Spleen (tissue), 11 donors: ENCODE measurements around the gene HAX1. TPM values are rescaled to one million over a fixed set of nuclear protein-coding genes. Genes with fewer than 3 reads are reported as not detected.
"Not testable (repeated sequence)": the region's sequence is repeated elsewhere in the genome, so short reads cannot be mapped to it uniquely, and the experiment has no call there.

ENCODE experiments used
- DNase-seq: peaks from one replicate; pipeline ENCODE4 v3.0.0-alpha.2; 2020
- H3K27ac ChIP-seq, 8 donors: fragments of 200-600 bp; sonication (generic) in 7 of 8; 1 replicate in 4 of 8; 2 replicates in 4 of 8; pipeline versions ENCODE4 v1.5.0 to v1.8.0; 2016 to 2021; ENCODE audit warnings: inconsistent platforms in 4 of 8, mild to moderate bottlenecking in 4 of 8, moderate library complexity in 1 of 8
- H3K27me3 ChIP-seq, 7 donors: fragments of 200-600 bp; sonication (generic) in 6 of 7; replicated peaks in 1 of 7; 1 replicate in 4 of 7; 2 replicates in 3 of 7; pipeline versions ENCODE4 v1.5.0 to v1.8.0; 2016 to 2021; ENCODE audit warnings: inconsistent platforms in 3 of 7, mild to moderate bottlenecking in 1 of 7
- H3K36me3 ChIP-seq, 6 donors: fragments of 200-600 bp; sonication (generic) in 5 of 6; 1 replicate in 4 of 6; 2 replicates in 2 of 6; pipeline versions ENCODE4 v1.5.0 to v1.8.0; 2016 to 2021; ENCODE audit warnings: inconsistent platforms in 2 of 6
- H3K4me1 ChIP-seq, 6 donors: fragments of 200-600 bp; sonication (generic) in 5 of 6; 1 replicate in 3 of 6; 2 replicates in 3 of 6; pipeline versions ENCODE4 v1.5.0 to v1.8.0; 2016 to 2021; ENCODE audit warnings: inconsistent platforms in 3 of 6
- H3K4me3 ChIP-seq, 8 donors: fragments of 200-600 bp; sonication (generic) in 7 of 8; 1 replicate in 4 of 8; 2 replicates in 4 of 8; pipeline versions ENCODE4 v1.5.0 to v1.8.0; 2016 to 2021; ENCODE audit warnings: inconsistent platforms in 4 of 8, mild to moderate bottlenecking in 4 of 8, moderate library complexity in 2 of 8
- H3K9me3 ChIP-seq, 8 donors: fragments of 200-600 bp; sonication (generic) in 7 of 8; 1 replicate in 4 of 8; 2 replicates in 4 of 8; pipeline versions ENCODE4 v1.5.0 to v1.8.0; 2016 to 2021; ENCODE audit warnings: inconsistent platforms in 4 of 8
- CTCF ChIP-seq, 11 experiments: fragments of 200-600 bp in 7 of 11; fragments of 450-650 bp in 4 of 11; sonication (generic) in 4 of 11; IDR thresholded peaks in 8 of 11; conservative IDR thresholded peaks in 3 of 11; 1 replicate in 7 of 11; 2 replicates in 4 of 11; pipeline versions ENCODE4 v1.4.0 to v1.8.0; 2016 to 2021; ENCODE audit warnings: antibody characterized with exemption in 11 of 11, inconsistent platforms in 4 of 11, mild to moderate bottlenecking in 1 of 11
- POLR2A ChIP-seq, 3 donors: fragments of 450-650 bp; IDR thresholded peaks; one replicate each; pipeline ENCODE4 v1.5.1; 2017; ENCODE audit warnings: antibody characterized with exemption in 3 of 3, mild to moderate bottlenecking in 1 of 3
- POLR2AphosphoS5 ChIP-seq, 3 donors: sonication (generic); formaldehyde crosslinking; IDR thresholded peaks; one replicate each; pipeline ENCODE4 v1.5.1; 2017; ENCODE audit warnings: antibody characterized with exemption in 3 of 3
- WGBS, 5 donors: extraction: QIAGEN DNeasy Blood & Tissue Kit in 3 of 5; methylation state at CpG; one replicate each; pipeline versions ENCODE4 v1.1.5 to v1.1.7; 2013 to 2018; 5-methylcytosine and 5-hydroxymethylcytosine counted together
- intact Hi-C: fragments of 100-400 bp; cut with DNase I; formaldehyde crosslinking; loops from one replicate; pipeline ENCODE4 v1.15.0; 2023; ENCODE audit warnings: low total_unique reads
- polyA plus RNA-seq, 3 donors: library from polyadenylated mRNA; stranded (reverse); fragments of 200-250 nt; gene quantifications; one replicate each; pipeline ENCODE4 v1.2.1, GENCODE V29; 2013
- total RNA-seq, 7 donors: library from RNA; depleted of rRNA in 3 of 7; stranded (reverse); fragments of >200 nt in 3 of 7; fragmentation: NEBNext Ultra II Directional in 4 of 7; extraction: Animal tissue kit (Norgen Biotek cat#: 25700) in 4 of 7; gene quantifications; one replicate each; pipeline versions ENCODE4 v1.1.0 to v1.2.1, GENCODE V29; 2016 to 2021
- donor health status: healthy with polysubstance abuse.
- donor health status: DM: no; HTN: no; CAD: no; lungs with moderate emphysema.
- donor health status: DM: no; HTN: no; CAD: no.
- donor health status: Bipolar disorder and iron deficiency.
- donor health status: healthy.
- donor health status: DM: no; HTN: no; CAD: no.
- donor health status: DM: yes; HTN: yes; CAD: no.

The HAX1 gene
- total and polyA plus RNA-seq, 10 donors, result 59.5 to 109 (median 69.6) TPM

GRCh38 chr1:154304664-154305337 lies 32.4 kb downstream of the HAX1 start:
- TF ChIP-seq POLR2AphosphoS5 (IDR thresholded peaks at IDR 0.05), result no peak
- TF ChIP-seq POLR2A (IDR thresholded peaks at IDR 0.05), result no peak
- TF ChIP-seq CTCF (IDR thresholded peaks at IDR 0.05 in 8 of 11, conservative IDR thresholded peaks at IDR 0.05 in 3 of 11), result no peak
- no peaks in the 10 kb centered on the region for H3K27me3 ChIP-seq
- no peak overlapping the region for H3K4me3 ChIP-seq
- no peaks in the 10 kb centered on the region for H3K4me1 ChIP-seq
- intact Hi-C loops, result no loop called here
- DNase-seq, result no peak
- no peak overlapping the region for H3K27ac ChIP-seq
- H3K36me3 ChIP-seq, result no peaks in the 10 kb centered on the region
- H3K9me3 ChIP-seq, result peaks cover 0 to 7% (median 0%) of the 10 kb centered on the region in 8 donors
- WGBS, 5 donors, result 66 to 84% (median 81%) methylated on average over 7 to 9 of the region's 9 CpGs

- Histone ChIP-seq H3K27ac (no peak overlapping the region), H3K27me3 (no peaks in the 10 kb centered on the region), H3K4me1 (no peaks in the 10 kb centered on the region), H3K36me3 (no peaks in the 10 kb centered on the region), H3K9me3 (peaks cover 0 to 7% (median 0%) of the 10 kb centered on the region in 8 donors), H3K4me3 (no peak overlapping the region)
- TF ChIP-seq CTCF (IDR thresholded peaks at IDR 0.05 in 8 of 11, conservative IDR thresholded peaks at IDR 0.05 in 3 of 11) (no peak), POLR2A (IDR thresholded peaks at IDR 0.05) (no peak), POLR2AphosphoS5 (IDR thresholded peaks at IDR 0.05) (no peak)
- DNase-seq, result no peak
- intact Hi-C loops, result no loop called here
- WGBS, 5 donors, result 79 to 93% (median 88%) methylated on average over 3 of the region's 3 CpGs
Measured at GRCh38 chr1:154306151-154306550, 33.7 kb downstream of the HAX1 start.

- H3K27me3 ChIP-seq, H3K4me3 ChIP-seq, H3K4me1 ChIP-seq, H3K36me3 ChIP-seq, intact Hi-C loops, H3K27ac ChIP-seq, H3K9me3 ChIP-seq, DNase-seq: not testable (repeated sequence)
- 53 to 65% (median 56%) methylated on average over 4 of the region's 4 CpGs for WGBS, 5 donors
Measured at GRCh38 chr1:154307670-154308270, 35.3 kb downstream of the HAX1 start.

GRCh38 chr1:154309136-154309535 lies 36.7 kb downstream of the HAX1 start:
- H3K4me1 ChIP-seq, H3K27me3 ChIP-seq, H3K36me3 ChIP-seq, H3K4me3 ChIP-seq, H3K27ac ChIP-seq, intact Hi-C loops, H3K9me3 ChIP-seq, DNase-seq: not testable (repeated sequence)
- WGBS, 5 donors, result 84 to 90% (median 87%) methylated on average over 7 of the region's 7 CpGs

- 76 to 86% (median 82%) methylated on average over 12 to 13 of the region's 13 CpGs for WGBS, 5 donors
- H3K9me3 ChIP-seq, result peaks cover 0 to 27% (median 17%) of the 10 kb centered on the region in 8 donors
- H3K4me3 ChIP-seq, H3K36me3 ChIP-seq, H3K27ac ChIP-seq, H3K27me3 ChIP-seq, DNase-seq, H3K4me1 ChIP-seq, intact Hi-C loops: not testable (repeated sequence)
Measured at GRCh38 chr1:154312229-154313065, 40.0 kb downstream of the HAX1 start.
